ENCODE data around the gene MXRA8. TPM values are rescaled to one million over a fixed set of nuclear protein-coding genes. Genes with fewer than 3 reads are reported as not detected.

MXRA8 gene
- total RNA-seq, 4 donors from 2014 or later: 78.2 to 147 (median 83.3) TPM

DNA sequence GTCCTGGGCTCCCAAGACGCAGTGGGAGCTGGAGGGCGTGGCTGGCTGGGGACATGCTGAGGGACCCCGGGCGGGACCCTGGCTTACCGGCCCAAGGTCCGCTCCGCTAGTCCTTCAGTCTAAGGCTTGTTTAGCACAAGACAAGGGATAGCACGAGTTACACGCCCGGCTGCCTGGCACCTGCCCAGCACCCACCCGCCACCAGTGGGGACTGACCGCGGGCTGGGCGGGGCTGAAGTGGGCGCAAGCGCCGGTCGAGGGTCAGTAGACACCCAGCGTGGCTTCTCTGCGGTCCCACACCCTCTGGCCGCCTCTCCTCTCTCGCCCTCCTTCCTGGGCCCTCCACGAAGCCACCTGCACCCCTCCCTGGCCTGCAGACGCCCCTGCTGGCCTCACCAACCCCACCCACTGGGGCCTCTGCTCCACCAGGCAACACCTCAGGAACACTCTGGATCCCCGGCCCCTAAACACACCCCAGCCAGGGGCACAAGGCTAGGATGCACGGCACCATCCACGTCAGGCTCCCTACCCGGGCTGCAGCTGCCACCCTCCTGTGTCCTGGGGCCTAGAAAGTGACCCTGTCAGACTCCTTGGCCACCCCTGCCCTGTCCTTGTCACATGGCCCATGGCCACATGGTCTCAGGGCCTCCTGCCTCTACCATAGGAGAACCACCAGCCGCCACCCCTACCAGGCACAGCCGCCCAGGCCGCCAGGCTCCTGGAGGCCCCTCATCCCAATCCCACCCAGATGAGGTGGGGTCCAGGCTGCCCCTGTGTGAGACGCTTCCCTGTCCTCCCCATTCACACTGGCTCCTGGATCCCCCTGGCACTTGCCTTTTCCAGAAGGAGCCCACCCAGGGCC, 21.2 kb downstream of the MXRA8 start:
- no peak for TF ChIP-seq CTCF (IDR thresholded peaks at IDR 0.05)
- ATAC-seq (ENCODE audit: low FRiP score) (no peak), DNase-seq (ENCODE audit: low spot score) (no peak)

- DNase-seq (ENCODE audit: low spot score) (no peak), ATAC-seq (ENCODE audit: low FRiP score) (no peak)
- no peak for TF ChIP-seq CTCF (IDR thresholded peaks at IDR 0.05)
Observed at GRCh38 chr1:1336446-1336845, 21.9 kb downstream of the MXRA8 start.

DNA sequence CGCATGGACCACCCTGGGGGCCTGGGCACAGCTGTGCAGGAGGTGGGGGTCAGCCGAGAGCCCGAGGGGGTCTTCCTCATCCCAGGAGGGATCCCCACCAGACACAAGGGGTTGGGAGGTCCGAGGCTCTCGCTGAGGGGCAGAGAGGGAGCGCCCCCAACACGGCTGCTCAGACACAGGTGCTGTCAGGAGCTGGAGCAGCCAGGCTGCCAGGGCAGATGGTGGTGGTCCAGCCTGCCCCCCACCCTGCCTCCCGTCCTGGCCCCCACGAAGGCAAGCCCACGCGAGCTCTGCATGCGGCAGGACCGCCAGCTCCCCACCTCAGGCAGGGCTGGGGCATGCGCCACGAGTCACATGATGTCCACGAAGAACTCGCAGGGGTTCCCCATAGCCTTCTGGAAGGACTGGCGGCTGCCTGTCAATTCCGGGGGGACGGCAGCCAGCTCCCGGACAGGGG, 22.5 kb downstream of the MXRA8 start:
- TF ChIP-seq CTCF (IDR thresholded peaks at IDR 0.05): no peak
- DNase-seq (ENCODE audit: low spot score) (no peak), ATAC-seq (ENCODE audit: low FRiP score) (no peak)

DNA sequence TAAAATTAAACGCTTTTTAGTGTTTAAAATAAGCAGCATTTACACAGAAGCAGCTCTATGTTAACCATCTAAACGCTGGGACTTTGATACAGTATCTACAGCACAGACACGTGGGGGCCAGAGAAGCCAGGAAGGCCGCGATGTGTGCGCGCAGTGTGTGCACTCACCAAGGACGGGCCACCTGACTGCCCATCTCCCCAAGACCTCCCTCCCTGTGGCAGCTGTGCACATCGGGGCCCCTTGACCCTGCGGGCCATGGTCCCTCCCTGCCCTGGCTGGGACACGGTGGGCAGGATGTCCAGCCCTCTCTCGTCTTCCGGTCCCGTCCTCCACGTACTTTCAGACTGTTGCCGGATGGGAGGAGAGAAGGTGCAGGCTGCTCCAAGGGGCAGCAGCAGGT, 23.1 kb downstream of the MXRA8 start:
- DNase-seq (ENCODE audit: low spot score): no peak
- TF ChIP-seq CTCF (IDR thresholded peaks at IDR 0.05): no peak
- no peak for ATAC-seq (ENCODE audit: low FRiP score)

DNA sequence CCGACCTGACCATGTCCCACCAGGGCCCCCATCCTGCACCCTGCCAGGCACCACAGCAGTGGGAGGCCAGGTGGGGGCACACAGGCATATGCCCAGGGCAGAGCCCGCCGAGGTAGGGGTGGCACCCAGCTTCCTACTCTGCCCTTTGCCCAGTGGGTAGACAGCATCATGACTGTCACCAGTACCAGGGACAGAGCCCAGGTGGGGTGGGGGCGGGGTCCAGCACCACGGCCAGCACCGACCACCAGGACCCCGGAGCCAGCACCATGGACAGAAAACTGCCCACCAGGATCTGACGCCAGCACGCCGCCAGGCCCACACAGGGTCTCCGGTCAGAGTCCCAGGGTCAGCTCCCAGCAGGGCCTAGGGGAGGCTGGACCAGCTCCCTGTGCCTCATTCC, 23.5 kb downstream of the MXRA8 start:
- DNase-seq (ENCODE audit: low spot score) (no peak), ATAC-seq (ENCODE audit: low FRiP score) (no peak)
- TF ChIP-seq CTCF (IDR thresholded peaks at IDR 0.05): no peak

- no peak for TF ChIP-seq CTCF (IDR thresholded peaks at IDR 0.05)
- DNase-seq (ENCODE audit: low spot score) (no peak), ATAC-seq (ENCODE audit: low FRiP score) (no peak)
Observed at GRCh38 chr1:1333551-1334241, 24.7 kb downstream of the MXRA8 start.
